COR-L47 (cell line): ENCODE results near the gene MORN1.

Experiments
- DNase-seq: peaks from one replicate; lab custom pipeline; 2025; lab: John Stamatoyannopoulos, UW

Gene MORN1

DNA sequence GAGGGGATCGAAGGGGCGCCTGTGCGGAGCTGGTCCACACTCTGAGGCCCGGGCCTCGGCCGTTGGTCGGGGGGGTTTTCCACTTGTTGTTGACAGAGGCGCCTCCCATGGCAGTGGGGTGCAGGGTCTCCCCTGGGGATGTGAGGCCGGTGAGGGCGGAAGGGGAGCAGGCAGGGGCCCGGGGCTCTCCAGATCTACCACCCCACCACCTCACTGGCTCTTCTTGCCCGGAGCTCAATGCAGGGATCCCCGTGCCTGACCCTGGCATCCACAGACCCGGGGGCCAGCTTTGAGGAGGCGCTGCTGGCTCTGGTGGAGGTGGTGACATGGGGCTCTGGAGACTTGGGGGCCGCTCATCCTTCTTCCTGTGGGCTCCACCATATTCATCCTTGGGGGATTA is 28.1 kb upstream of the MORN1 start:
- DNase-seq = no peak

DNA sequence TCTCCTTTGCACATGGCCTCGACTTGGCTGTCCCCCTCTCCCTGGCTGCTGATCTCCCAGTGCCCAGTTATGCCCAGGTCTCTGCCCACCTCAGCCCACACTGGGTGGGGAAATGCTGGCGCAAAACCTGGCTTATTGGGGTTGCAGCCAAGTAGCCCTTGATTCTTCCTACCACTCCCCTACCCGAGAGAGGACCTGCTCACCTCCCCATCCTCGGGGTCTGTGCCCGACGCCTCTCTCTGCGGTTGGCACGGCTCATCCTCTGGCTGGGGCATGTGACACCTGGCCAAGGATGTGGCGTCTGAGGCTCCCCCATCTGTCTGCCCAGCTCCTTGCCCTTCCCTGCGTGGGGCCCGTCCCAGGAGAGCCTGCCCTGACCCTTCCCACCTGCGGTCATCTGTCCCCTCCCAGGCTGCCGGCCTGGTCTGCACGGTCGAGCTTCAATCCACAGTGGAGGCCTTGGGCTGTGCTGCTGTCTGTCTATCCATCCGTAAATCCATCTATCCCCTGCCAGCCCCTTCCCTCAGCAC is 27.5 kb upstream of the MORN1 start:
- no peak for DNase-seq

DNA sequence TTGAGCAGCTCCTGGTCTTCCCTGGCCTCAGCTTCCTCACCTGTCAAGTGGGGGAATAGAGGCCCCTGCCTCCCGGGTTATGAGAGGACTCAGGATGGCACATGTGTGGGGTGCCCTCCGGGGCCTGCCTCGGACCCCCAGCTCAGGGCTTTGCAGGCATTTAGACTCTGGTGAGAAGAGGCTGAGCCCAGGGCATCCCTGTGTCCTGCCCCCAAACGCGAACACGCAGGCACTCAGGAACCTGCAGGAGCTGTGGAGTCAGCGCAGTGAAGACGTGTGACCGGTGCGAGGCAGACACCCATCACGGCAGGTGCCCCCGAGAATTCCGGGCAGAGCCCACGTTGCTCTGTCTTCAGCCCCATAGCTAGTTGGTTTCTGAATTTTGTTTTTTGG is 26.5 kb upstream of the MORN1 start:
- DNase-seq = no peak

DNA sequence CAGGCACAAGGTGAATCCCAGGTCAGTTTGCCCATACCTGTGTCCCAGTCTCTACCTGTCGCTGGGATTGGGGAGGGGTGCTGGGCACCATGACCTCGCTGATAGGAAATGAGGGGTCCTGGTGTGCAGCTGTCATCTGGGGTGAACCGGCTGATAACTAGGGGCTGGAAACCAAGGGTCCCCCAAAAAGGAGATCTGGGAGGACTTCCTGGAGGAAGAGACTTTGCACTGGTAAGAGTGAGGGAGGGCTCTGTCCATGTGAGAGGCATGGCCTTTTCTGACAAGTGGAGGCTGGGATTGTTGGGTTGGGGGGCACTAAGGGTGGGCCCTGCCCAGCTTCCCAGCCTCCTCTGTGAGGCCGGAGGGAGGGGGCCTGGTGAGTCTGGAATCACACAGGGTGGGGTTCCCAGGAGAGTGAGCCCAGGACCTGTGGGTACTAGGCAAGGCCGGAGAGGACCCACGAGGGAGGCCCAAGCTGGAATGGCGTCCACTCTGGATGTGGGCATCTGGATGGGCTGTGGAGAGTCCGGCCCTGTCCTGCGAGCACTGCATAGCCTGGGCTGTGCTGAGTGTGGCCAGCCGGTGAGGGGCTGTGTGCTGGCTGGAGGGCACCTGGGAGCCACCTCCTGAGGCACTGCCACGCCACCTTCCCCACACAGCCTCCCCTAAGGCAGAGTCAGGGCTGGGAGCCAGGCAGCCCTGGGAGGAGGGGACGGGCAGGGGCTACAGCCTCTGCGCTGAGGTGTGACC is 25.9 kb upstream of the MORN1 start:
- DNase-seq = no peak

DNA sequence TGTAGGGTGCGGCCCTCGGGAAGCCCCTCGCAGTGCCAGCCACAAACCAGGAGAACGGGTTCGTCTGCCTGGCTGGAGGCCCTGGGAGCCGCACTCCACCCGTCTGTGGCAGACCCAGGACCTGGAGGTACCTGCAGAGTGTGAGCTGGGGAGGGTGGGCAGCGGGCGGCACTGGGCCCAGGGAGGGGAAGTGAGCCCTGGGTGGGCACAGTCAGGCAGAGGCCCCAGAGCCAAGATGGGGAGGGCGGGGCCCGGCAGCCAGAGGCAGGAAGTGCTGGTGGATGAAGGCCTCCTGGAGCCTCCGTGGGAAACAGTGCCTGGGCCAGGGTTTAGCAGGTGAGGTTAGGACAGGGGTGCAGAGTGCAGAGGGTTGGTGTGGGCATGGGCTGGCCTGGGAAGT is 25.0 kb upstream of the MORN1 start:
- DNase-seq = peak; percentile 55

DNA sequence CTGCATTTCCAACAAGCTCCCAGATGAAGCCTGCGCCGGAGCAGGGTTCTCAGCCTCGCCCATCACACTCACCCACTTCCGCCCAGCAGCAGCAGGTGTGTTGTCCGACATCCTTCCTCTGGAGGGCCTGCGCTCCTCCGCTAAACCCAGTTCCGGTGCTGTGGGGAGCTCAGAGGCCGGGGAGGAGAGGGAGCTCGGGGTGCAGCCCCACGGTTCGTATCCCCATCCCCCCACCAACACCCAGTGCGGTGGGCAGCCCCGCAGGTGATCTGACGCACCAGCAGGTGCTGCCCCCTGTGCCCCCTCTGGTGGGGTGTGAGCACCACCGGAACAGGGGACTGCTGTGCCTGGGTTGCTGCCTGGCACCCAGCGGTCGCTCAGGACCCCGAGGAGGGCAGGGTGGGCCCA is 24.5 kb upstream of the MORN1 start:
- peak; percentile 48 for DNase-seq

DNA sequence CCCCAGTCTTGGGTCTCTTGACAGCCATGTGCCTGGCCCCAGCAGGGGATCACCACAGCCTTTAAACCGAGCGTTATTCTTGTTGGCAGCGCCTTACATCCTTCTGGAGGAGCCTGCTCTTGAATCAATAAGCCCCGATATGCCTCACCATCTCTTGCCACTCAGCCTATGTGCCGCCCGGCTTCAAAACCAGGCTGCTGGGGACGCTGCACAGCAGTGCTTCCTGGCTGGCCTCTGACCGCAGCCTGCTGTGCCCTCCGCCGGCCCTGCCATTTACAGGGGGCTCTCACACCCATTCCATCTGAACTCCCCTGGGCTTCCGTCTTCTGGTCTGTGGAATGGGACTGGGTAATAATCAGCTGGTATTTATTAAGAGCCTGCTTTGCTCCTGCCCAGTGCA is 24.0 kb upstream of the MORN1 start:
- DNase-seq = no peak

DNA sequence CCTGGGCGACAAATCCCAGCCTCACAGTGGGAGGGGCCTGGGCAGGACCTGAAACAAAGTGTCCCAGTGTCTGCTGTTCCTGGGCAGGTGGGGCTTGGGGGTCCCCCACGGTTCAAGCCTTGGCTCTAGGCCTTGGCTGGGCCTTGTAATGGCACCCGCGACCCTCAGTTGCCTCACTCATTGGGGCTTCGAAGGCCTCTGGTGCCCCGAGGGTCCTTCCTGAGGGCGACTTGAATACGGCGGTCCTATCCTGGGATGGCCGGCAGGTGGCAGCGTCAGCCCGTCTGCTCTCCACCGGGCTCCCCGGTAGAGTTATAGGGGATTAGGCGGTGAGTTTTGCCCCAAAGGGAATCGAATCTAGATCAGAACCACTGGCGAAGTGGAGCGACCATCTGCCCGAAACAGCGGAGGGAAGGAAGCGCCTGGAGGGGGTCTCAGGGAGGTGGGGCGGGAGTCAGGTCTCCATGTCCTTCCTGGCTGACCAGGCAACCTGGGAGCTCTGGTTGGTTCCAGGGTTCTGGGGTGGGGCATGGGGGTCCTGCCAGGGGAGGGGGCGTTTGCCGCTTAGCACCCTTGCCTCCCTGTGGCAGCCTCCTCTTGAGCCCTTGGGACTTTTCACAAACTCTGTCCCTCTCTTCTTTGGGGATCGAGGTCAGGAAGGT is 23.1 kb upstream of the MORN1 start:
- DNase-seq = peak; percentile 54

DNA sequence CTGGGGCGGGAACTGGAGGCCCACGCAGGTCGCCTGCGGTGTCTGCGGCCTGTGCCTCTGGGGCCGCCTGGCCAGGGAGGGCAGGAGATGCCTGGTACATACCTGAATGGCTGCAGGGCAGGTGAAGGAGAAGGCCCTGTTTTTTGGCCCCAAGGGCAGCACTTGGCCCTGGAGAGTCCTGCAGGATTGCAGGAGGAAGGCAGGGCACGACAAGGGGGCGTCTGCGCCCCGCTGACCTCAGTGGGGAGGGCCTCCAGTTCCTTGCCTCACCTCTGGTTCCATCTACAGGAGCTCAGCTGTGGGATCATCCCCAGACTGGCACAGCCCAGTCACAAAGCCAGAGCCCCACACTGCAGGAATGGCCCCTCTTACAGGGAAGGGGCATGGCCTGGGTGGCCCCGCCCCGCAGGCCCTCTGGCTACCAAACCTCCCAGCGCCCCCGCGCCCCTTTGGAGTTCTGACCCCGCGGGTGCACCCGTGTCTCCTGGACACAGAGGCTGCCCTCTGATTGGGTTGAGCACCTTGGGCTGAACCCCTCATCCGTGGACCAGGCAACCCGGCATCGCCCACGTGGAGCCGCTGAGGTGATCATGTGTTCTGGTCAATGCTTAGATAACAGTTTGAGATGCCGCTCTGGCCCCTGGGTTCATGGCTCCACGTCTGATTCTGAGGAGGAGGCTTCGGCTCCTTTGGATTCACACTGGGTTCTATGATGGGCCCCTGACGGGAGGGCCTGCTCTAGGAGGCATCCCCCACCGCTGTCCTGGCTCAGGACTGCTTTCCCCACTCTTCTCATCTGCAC is 22.3 kb upstream of the MORN1 start:
- DNase-seq = no peak

DNA sequence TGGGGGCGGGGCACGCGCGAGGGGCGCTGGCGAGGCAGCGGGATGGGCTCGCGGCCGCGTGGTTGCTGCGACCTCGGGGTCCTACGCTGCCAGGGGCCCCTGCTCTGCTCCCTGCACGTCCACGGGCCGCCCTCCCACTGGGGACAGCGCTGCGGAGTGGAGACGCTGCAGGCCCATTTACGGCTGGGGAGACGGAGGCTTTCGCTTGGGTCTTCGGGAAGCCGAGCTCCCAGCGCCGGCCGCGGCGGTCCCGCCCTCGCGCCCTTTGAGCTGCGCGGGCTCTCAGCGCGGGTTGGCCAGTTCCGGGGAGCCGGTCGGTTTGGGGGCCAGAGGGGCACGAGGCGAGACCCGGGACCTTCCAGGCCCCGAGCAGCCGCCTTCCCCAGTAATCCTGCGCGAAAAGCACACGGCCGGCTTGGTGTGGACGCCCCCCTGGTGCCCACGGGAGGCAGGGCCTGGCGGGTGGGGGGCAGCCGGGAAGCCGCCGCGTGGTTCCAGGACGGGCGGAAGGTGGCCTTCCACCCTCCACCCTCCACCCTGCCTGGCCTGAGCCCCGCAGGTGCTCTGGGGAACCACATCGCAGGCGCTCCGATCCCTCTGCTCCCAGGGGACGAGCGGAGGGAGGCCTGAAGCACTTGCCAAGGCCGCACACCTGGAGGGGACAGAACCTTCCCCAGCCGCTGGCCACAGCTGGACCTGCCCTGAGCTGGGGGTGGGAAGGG is 21.6 kb upstream of the MORN1 start:
- peak; percentile 76 for DNase-seq

DNA sequence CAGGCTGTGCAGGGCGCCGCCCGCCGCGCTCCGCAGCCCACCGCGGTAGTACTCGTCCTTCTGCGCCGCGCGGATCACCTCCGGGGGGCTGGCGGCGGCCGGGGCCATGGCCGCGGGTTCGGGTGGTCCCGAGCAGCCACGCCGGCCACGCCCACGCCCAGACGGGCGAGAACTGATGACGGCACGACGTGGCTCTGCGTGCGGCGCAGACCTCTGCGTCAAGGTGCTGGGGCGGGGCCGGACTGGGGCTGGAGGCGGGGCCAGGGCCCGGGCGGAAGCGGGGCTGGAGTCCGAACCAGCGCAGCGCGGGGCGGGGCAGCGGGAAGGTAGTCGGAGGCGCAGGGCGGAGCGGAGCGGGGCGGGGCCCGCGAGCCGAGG is 21.0 kb upstream of the MORN1 start, which contains the start of gene PEX10:
Gene PEX10 (minus strand): TSS at position 170 of the 378 bp plus-strand sequence. CDS start 62 bp downstream, at position 108.
- peak; percentile 96 for DNase-seq

DNA sequence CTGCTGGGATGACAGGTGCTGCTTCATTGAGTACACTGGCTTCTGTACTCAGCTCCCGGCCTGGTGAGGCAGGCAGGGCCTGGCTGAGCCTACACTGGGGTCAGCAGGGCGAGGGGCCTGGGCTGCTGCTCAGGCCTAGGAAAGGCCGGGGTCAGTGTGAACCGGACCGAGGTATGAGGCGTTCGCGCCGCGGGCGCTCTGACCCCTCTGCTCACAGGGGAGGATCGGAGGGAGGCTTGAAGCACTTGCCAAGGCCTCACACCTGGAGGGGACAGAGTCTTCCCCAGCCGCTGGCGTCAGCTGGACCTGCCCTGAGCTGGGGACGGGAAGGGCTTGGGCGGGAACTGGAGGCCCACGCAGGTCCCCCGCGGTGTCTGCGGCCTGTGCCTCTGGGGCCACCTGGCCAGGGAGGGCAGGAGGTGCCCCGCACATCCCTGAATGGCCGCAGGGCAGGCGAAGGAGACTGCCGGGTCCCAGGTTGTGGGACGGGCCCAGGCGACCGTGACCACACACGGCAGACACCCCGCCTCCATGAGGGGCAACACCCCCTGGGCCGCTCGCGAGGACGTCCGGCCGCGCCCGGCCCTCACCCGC is 20.5 kb upstream of the MORN1 start:
- DNase-seq = no peak

DNA sequence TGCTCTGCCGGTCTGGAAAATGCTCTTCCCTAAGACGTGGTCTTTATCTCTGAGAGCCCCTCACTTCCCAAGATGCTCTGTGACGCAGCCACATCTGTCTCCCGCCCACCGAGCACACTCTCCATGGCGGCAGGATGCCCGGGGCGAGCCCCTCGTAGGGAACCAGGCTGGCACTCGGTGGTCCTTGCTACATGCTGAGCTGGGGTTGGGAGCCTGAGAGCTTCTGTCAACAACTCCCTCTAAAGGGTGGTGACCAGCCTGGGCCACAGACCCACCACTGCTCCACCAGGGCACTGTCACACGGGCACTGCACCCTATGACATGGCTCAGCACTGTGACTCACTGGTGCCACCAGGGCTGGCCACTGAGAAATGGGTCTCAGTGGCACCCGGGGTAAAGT is 18.4 kb upstream of the MORN1 start:
- no peak for DNase-seq

DNA sequence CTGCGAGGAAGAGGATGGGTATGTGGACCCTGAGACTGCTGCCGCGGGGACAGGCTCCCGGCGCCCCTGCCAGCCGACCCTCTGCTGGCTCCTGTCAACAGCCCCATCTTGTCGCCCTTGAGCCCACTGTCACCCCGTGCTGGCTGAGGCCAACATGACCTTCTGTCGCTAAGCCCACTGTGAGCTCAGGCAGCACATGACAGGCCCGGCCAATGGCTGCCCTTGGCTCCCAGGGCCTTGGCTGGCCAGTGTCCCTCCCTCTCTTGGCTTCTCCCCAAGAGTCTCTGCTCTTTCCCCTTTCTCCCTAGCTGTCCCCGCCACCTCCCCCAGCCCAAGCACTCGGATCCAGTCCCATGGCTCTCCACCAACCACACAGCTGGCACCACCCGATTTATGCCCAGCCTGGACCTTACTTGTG is 17.5 kb upstream of the MORN1 start:
- no peak for DNase-seq

DNA sequence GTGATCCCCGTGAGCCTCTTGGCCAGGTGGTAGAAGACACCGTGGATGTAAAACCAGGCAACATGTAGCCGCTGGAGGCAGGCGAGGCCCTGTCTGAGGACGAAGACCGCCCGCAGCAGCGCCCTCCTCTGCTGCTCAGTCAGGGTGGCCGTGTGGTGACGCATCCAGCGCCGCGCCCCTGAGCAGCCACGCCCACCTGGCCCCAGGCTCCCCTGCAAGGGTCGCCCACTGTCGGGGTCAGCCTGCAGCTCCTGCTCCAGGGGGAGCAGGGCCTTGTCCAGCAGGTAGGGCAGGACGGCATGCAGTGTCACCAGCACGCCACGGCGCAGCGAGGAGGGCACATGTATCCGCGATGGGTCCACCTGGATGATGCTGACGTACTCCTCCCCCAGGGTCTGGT is 17.1 kb upstream of the MORN1 start:
- no peak for DNase-seq

DNA sequence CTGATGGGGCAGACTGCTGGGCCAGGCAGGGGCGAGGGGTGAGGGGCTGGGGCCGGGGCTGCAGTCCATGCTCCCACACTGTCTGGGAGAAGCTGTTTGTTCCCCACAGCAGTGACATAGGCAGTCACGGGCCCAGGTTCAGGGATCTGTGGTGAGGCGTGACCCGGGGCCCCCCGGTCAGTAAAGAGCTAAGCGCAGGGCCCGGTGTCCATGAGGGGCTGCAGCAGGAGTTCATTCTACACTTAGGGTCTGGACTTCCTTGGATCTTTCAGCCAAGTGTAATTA is 16.6 kb upstream of the MORN1 start:
- no peak for DNase-seq

DNA sequence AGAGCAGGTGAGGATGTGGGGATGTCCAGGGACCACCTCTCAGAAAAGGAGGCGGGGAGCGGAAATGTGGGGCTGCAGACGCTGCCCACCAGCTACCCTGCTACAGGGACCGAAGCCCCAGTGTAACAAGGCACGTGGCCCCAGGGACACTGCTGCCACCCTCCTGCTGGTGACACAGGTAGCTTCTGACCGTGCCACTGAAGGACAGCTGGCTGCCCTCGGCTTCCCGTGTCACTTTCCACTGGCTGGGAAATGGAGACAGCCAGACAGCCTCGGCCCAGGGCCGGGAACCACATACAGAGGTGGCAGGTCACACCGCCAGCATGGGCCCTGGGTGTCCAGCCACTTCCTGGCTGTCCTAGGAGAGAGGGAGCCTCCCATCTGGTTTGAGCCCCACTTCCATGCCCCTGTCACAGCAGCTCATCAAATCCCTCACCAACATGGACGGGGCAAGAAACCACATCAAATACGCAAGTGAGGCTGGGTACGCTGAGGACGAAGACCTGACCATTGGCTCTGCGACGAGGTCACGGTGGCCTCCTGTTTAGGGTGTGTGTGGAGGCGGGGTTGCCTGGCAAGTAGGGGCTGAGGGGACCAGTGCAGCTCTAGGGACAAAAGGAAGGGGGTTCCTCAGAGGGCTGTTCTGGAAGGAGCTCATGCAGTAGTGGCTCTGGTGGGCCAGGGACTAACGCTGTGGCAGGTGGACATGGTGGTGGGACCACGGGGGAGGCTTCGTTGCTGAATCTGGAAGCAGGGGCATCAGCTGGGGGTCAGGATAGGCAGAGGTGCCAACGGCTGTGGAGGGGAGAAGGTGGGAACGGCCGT is 16.0 kb upstream of the MORN1 start:
- DNase-seq = no peak

DNA sequence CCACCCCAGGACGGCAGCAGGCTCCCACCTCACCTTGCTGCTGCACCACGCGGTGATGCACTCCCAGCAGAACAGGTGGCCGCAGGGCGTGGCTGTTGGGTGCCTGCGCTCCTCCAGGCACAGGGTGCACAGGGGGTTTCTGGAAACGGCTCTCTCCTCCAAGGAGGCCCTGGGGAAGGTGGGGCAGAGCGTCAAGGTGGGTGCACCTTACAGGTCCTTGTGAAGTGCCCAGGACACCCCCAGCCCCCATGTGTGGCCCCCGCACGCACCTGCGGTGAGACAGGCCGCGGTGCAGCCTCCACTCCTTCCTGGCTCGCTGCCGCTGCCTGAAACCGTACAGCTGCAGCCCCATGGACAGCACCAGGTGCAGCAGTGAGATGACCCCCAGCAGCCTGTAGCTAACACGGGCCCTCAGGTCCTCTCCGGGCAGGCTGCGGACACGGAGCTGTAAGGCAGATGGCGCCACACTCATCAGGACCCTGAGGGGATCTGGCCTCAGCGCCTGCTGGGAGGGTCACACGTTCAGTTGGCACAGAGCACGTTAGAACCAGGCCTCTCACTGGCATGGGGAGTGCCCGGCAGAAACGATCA is 15.2 kb upstream of the MORN1 start:
- peak; percentile 18 for DNase-seq

DNA sequence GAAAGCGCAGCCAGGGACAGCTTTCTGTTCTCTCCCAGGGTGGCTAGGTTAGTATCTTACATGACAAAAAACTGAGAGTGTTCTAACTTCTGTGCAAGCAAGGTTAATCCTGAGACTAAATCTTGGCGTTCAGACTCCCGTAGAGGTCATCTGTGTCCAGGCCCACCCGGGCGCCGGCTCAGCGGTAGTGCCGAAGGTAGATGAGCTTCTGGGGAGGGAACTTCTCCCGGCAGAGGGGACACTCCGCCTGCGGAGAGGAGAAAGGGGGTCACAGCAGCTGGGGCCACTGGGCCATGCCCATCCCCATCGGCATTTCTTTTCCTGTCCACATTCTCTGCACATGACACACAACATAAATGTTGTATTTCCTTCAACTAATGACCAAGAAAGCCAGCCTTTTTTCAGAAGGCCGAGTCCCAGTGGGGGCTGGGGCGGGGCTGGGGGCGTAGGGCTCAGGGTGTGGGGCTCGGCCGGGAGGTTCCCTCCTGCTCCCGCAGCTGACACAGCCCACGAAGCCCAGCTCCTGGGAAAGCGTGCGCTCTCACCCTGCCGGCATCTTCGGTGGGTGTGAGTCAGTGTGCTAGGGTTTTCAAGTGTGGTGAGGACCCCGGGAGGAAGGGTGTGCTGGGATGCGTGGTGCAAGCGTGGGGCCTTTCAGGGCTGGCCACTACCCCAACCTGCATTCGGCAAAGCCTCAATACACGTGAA is 14.4 kb upstream of the MORN1 start:
- no peak for DNase-seq
